Measurements from ENCODE around the gene GPR42. TPM values are rescaled to one million over a fixed set of nuclear protein-coding genes. Genes with fewer than 3 reads are reported as not detected.

The GPR42 gene
- total and polyA plus RNA-seq, 11 donors: not detected

DNA sequence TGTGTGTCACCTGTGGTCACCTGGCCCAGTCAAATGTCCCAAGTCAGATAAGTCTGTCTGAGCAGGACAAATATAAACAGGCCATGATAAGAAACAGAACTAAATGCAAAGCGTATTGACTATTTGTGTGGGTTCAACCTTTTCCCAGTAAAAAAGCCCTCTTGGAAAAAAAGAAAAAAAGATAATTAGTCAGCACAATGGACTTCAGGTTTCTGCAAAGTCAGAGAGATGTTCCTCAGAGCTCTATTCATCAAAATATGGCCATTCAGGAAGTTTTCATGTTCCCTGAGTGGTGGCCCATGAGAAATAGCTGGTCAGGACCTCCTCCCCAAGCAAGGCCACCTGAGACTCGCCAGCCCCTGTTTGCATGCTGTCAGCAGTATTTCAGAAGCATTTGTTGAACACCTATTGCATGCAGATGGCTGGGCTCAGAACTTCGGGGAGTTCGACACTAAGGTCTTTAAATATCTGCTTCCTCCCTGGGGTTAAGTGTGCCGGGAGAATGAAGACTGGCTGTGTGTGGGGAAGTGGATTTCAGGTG is 9.9 kb upstream of the GPR42 start:
- no peaks in the 10 kb centered on the region for H3K36me3 ChIP-seq
- no peaks in the 10 kb centered on the region for H3K9me3 ChIP-seq
- H3K4me1 ChIP-seq: peaks cover 0 to 11% (median 3%) of the 10 kb centered on the region in 12 donors
- H3K4me3 ChIP-seq: no peak overlapping the region
- ATAC-seq: no peak
- no peak overlapping the region for H3K27ac ChIP-seq
- whole genome bisulfite sequencing, 4 donors: 37 to 60% (median 50%) methylated on average over 5 of the region's 5 CpGs
- H3K27me3 ChIP-seq: peaks cover 0 to 5% (median 0%) of the 10 kb centered on the region in 9 donors
- TF ChIP-seq POLR2A (IDR thresholded peaks at IDR 0.05): no peak
- TF ChIP-seq, protein P1, sequence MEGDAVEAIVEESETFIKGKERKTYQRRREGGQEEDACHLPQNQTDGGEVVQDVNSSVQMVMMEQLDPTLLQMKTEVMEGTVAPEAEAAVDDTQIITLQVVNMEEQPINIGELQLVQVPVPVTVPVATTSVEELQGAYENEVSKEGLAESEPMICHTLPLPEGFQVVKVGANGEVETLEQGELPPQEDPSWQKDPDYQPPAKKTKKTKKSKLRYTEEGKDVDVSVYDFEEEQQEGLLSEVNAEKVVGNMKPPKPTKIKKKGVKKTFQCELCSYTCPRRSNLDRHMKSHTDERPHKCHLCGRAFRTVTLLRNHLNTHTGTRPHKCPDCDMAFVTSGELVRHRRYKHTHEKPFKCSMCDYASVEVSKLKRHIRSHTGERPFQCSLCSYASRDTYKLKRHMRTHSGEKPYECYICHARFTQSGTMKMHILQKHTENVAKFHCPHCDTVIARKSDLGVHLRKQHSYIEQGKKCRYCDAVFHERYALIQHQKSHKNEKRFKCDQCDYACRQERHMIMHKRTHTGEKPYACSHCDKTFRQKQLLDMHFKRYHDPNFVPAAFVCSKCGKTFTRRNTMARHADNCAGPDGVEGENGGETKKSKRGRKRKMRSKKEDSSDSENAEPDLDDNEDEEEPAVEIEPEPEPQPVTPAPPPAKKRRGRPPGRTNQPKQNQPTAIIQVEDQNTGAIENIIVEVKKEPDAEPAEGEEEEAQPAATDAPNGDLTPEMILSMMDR (IDR thresholded peaks at IDR 0.05): no peak
- intact Hi-C loops (cut with DNase I): no loop called here
- no peak for DNase-seq

DNA sequence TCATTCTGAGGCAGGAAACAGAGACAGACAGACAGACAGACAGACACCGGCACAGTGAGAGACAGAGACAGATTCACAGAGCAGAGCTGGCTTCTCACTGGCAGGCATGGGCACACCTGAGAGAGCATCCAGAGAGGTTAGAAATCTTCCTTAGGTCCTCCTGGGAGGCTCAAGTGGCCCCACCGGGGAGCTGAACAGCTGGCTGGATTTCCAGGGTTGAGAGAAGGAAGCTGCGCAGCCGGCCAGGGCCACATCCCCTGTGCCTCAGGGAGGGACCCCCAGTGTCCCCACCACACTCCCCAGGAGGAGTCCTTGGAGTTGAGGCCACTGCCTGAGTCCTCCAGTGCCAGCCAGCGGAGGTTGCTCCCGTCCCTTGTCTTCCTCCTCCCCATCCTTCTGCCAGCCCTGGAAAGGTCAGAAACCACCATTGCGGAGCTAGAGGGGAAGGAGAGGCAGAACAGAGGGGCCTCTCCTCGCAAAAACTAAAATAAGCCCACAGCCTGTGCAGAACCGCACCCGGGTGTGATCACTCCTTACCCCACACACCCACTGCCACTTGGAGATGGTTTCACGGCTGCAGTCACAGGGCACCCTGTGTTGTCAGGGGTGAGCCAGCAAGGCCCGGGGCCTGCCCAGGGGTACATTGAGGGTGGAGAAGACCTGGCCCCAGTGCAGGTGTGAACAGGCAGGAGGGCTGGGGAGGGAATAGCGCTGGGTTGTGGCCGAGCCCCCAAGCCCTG is 8.4 kb upstream of the GPR42 start:
- TF ChIP-seq, protein P1 (IDR thresholded peaks at IDR 0.05): no peak
- no peak for TF ChIP-seq POLR2A (IDR thresholded peaks at IDR 0.05)
- ATAC-seq (no peak), DNase-seq (no peak)
- H3K4me1 ChIP-seq: peaks cover 0 to 10% (median 3%) of the 10 kb centered on the region in 12 donors
- peaks cover 0 to 4% (median 0%) of the 10 kb centered on the region in 9 donors for H3K27me3 ChIP-seq
- H3K4me3 ChIP-seq: no peak overlapping the region
- intact Hi-C loops (cut with DNase I): no loop called here
- H3K36me3 ChIP-seq: no peaks in the 10 kb centered on the region
- no peak overlapping the region for H3K27ac ChIP-seq
- H3K9me3 ChIP-seq: no peaks in the 10 kb centered on the region
- 67 to 87% (median 78%) methylated on average over 12 to 14 of the region's 14 CpGs for WGBS, 4 donors

DNA sequence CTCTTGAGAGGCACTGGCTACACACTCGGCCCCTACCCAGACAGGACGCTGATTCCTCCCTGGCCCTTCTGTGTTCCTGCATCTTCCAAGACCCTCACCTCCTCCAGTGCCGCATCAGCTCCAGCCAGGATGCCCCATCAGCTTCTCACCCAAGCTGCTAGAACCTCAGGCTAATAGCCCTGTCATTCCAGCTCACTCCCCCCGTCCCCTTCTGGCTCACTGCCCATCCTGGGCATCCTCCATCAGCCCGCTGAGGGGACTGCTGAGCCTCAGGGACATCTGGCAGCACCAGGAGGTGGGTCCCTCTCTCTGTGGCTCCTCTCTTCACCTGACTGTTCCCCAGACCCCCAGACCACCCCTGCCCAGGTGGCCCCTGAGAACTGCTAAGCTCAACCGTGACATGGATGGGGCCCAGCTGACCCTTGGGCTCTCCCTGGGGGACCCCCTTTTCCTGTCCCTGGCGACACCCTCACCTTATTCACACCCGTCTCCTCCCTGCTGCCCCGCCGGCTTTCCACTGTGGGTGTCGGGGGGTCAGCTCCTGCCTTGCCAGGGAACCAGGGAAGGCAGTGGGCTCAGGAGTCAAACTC is 7.8 kb upstream of the GPR42 start:
- H3K9me3 ChIP-seq: no peaks in the 10 kb centered on the region
- no peak for DNase-seq
- H3K4me1 ChIP-seq: peaks cover 0 to 3% (median 1%) of the 10 kb centered on the region in 12 donors
- no peak overlapping the region for H3K27ac ChIP-seq
- ATAC-seq: no peak
- H3K36me3 ChIP-seq: no peaks in the 10 kb centered on the region
- 77 to 86% (median 83%) methylated on average over 9 to 11 of the region's 11 CpGs for WGBS, 4 donors
- intact Hi-C loops (cut with DNase I): no loop called here
- TF ChIP-seq POLR2A (IDR thresholded peaks at IDR 0.05): no peak
- TF ChIP-seq, protein P1 (IDR thresholded peaks at IDR 0.05): no peak
- no peak overlapping the region for H3K4me3 ChIP-seq
- peaks cover 0 to 4% (median 0%) of the 10 kb centered on the region in 9 donors for H3K27me3 ChIP-seq

DNA sequence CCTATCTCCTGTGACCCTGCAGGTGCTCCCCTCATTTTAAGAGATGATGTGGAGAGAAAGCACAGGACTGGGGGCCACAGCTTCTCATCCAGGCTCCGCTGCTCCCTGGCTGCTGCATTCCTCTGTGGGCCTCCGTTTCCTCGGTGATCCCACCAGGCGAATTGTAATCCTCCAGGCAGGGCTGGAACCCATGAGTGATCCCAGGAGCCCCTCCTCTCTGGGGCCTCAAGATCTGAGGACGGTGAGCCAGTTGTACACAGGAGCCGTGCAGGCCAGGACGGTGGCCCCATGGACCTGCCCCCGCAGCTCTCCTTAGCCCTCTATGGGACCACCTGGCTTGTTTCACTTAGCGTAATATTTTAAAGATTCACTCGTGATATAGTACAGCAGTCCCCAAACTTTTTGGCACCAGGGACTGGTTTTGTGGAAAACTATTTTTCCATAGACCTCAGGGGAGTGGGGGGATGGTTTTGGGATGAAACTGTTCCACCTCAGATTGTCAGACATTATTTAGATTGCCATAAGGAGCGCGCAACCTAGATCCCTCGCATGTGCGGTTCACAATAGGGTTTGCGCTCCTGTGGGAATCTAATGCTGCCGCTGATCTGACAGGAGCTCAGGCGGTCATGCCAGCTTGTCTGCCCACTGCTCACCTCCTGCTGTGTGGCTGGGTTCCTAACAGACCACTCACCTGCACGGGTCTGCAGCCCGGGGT is 7.0 kb upstream of the GPR42 start:
- Histone ChIP-seq H3K4me1 (no peaks in the 10 kb centered on the region), H3K36me3 (no peaks in the 10 kb centered on the region), H3K4me3 (no peak overlapping the region), H3K27me3 (peaks cover 0 to 4% (median 0%) of the 10 kb centered on the region in 9 donors), H3K9me3 (no peaks in the 10 kb centered on the region), H3K27ac (no peak overlapping the region)
- TF ChIP-seq, protein P1 (IDR thresholded peaks at IDR 0.05): no peak
- TF ChIP-seq POLR2A (IDR thresholded peaks at IDR 0.05): no peak
- ATAC-seq: no peak
- DNase-seq: no peak
- intact Hi-C loops (cut with DNase I): no loop called here
- WGBS, 4 donors: 87 to 91% (median 90%) methylated on average over 18 to 19 of the region's 19 CpGs

Measured in heart left ventricle (tissue), 16 donors.